SK-N-SH (cell line): ENCODE measurements around the gene NEK6. TPM values are rescaled to one million over a fixed set of nuclear protein-coding genes. Genes with fewer than 3 reads are reported as not detected.

Experiments
- CTCF ChIA-PET: fragments of 300-600, 350-600 bp; formaldehyde crosslinking; extraction: SDS; loops from one replicate; lab custom pipeline; 2021; lab: Yijun Ruan, JAX
- POLR2A ChIA-PET: fragments of 350-600 bp; sonication (Branson Sonifier 250); formaldehyde crosslinking; extraction: SDS; loops from one replicate; lab custom pipeline; 2020; ENCODE audit warnings: antibody characterized with exemption, inconsistent platforms; lab: Yijun Ruan, JAX
- DNase-seq: peaks from one replicate; pipeline ENCODE4 v3.0.0; 2012
- H2AFZ ChIP-seq: fragments of 200-600 bp; sonication (generic); 2 replicates; pipeline ENCODE4 v1.8.1; 2016; ENCODE audit warnings: antibody characterized with exemption, mild to moderate bottlenecking, low read depth
- H3F3A ChIP-seq: fragments of 200-600 bp; sonication (generic); replicated peaks from 2 replicates; pipeline ENCODE3; 2016; ENCODE audit warnings: antibody characterized with exemption, mild to moderate bottlenecking; ENCODE audit not compliant: insufficient read depth
- H3K27ac ChIP-seq, 2 experiments: fragments of 200-500 bp in 1 of 2; fragments of 200-600 bp in 1 of 2; sonication (Bioruptor generic) in 1 of 2; sonication (generic), shearing (Covaris generic) in 1 of 2; 2 replicates each; pipeline versions ENCODE4 v1.5.1 to v1.6.1; 2014 to 2016; ENCODE audit warnings: low read depth in 2 of 2, inconsistent platforms in 1 of 2, low read length in 1 of 2, mild to moderate bottlenecking in 1 of 2, mixed read lengths in 1 of 2
- H3K27me3 ChIP-seq: fragments of 200-600 bp; sonication (generic), shearing (Covaris generic); 2 replicates; pipeline ENCODE4 v1.6.1; 2016; ENCODE audit warnings: mixed run types; ENCODE audit not compliant: insufficient read depth
- H3K36me3 ChIP-seq, 2 experiments: fragments of 200-500 bp in 1 of 2; fragments of 200-600 bp in 1 of 2; sonication (Bioruptor generic) in 1 of 2; sonication (generic) in 1 of 2; replicated peaks in 1 of 2; 2 replicates each; pipeline versions ENCODE3 to v1.5.1; 2014 to 2016; ENCODE audit warnings: low read length in 1 of 2, mild to moderate bottlenecking in 1 of 2; ENCODE audit not compliant: insufficient read depth in 2 of 2, control insufficient read depth in 1 of 2
- H3K4me1 ChIP-seq, 2 experiments: fragments of 200-500 bp in 1 of 2; fragments of 200-600 bp in 1 of 2; sonication (Bioruptor generic) in 1 of 2; sonication (generic), shearing (Covaris generic) in 1 of 2; 2 replicates each; pipeline versions ENCODE4 v1.5.1 to v1.6.1; 2014 to 2016; ENCODE audit warnings: low read depth in 1 of 2, low read length in 1 of 2, mixed run types in 1 of 2; ENCODE audit not compliant: insufficient read depth in 2 of 2, control insufficient read depth in 1 of 2
- H3K4me2 ChIP-seq: fragments of 200-600 bp; sonication (generic), shearing (Covaris generic); 2 replicates; pipeline ENCODE4 v1.6.1; 2017; ENCODE audit warnings: mixed run types
- H3K4me3 ChIP-seq, 2 experiments: fragments of 200-500 bp in 1 of 2; fragments of 200-600 bp in 1 of 2; sonication (Bioruptor generic) in 1 of 2; sonication (generic), shearing (Covaris generic) in 1 of 2; 2 replicates each; pipeline versions ENCODE4 v1.5.1 to v1.8.1; 2014 to 2016; ENCODE audit warnings: low read depth in 2 of 2, inconsistent platforms in 1 of 2, low read length in 1 of 2, mild to moderate bottlenecking in 1 of 2, mixed read lengths in 1 of 2, moderate library complexity in 1 of 2
- H3K79me2 ChIP-seq: fragments of 200-600 bp; sonication (generic); 2 replicates; pipeline ENCODE4 v1.8.1; 2017; ENCODE audit warnings: mild to moderate bottlenecking; ENCODE audit not compliant: insufficient read depth
- H3K9ac ChIP-seq: fragments of 200-600 bp; sonication (generic); 2 replicates; pipeline ENCODE4 v1.6.1; 2017; ENCODE audit warnings: mixed run types
- H3K9me2 ChIP-seq: fragments of 200-600 bp; sonication (generic); 2 replicates; pipeline ENCODE4 v1.6.1; 2017; ENCODE audit warnings: mixed run types
- H3K9me3 ChIP-seq: fragments of 200-600 bp; sonication (generic); 2 replicates; pipeline ENCODE4 v1.6.1; 2017; ENCODE audit warnings: mixed run types, mild to moderate bottlenecking, moderate library complexity
- H4K20me1 ChIP-seq: fragments of 200-600 bp; sonication (generic); 2 replicates; pipeline ENCODE4 v1.6.1; 2017; ENCODE audit warnings: mild to moderate bottlenecking, mixed run types; ENCODE audit not compliant: insufficient read depth
- CHD2 ChIP-seq: fragments of 150-350 bp; IDR thresholded peaks from 2 replicates; pipeline ENCODE4 v1.6.1; 2018; ENCODE audit warnings: low read length; ENCODE audit not compliant: partially characterized antibody
- EZH2phosphoT487 ChIP-seq: fragments of 200-600 bp; sonication (generic); IDR thresholded peaks from 2 replicates; pipeline ENCODE4 v1.6.1; 2017; ENCODE audit warnings: low read depth, mixed run types, mild to moderate bottlenecking, antibody characterized with exemption, moderate library complexity, borderline replicate concordance
- GATA2 ChIP-seq: sonication (generic); formaldehyde crosslinking; IDR thresholded peaks from 2 replicates; pipeline ENCODE4 v1.5.0; 2020; ENCODE audit warnings: mild to moderate bottlenecking, missing genetic modification reagents
- NRF1 ChIP-seq: IDR thresholded peaks from 2 replicates; pipeline ENCODE4 v1.6.1; 2012; ENCODE audit warnings: low read depth, mild to moderate bottlenecking, low read length
- PBX3 ChIP-seq: IDR thresholded peaks from 2 replicates; pipeline ENCODE4; 2012
- SIN3A ChIP-seq: IDR thresholded peaks from 2 replicates; pipeline ENCODE4 v1.6.1; 2012; ENCODE audit warnings: low read depth, mild to moderate bottlenecking, low read length, moderate library complexity, borderline replicate concordance
- SMC3 ChIP-seq: IDR thresholded peaks from 2 replicates; pipeline ENCODE4 v1.6.1; 2012; ENCODE audit warnings: low read depth, low read length, improper control_type of control experiment
- TEAD4 ChIP-seq: IDR thresholded peaks from 2 replicates; pipeline ENCODE4 v1.4.0; 2012; ENCODE audit warnings: mild to moderate bottlenecking, borderline replicate concordance; ENCODE audit not compliant: insufficient read depth
- USF2 ChIP-seq: fragments of 150-350 bp; IDR thresholded peaks from 2 replicates; pipeline ENCODE4 v1.6.1; 2017; ENCODE audit warnings: antibody characterized with exemption, low read length, low read depth, borderline replicate concordance
- YY1 ChIP-seq: IDR thresholded peaks from 2 replicates; pipeline ENCODE4 v1.4.0; 2012; ENCODE audit warnings: low read depth, mild to moderate bottlenecking
- WGBS: methylation state at CpG from one replicate; pipeline ENCODE4 v1.1.6; 2017; ENCODE audit warnings: low lambda C conversion rate; 5-methylcytosine and 5-hydroxymethylcytosine counted together
- polyA plus RNA-seq, 3 experiments: library from polyadenylated mRNA; depleted of rRNA; stranded (reverse); fragments of >200 nt; gene quantifications; 2 replicates each; pipeline ENCODE4 v1.2.3, GENCODE V29; 2012
- TF ChIP-seq, protein P1 (sequence below): IDR thresholded peaks from 2 replicates; pipeline ENCODE4 v1.4.0; 2012; ENCODE audit warnings: low read depth
- TF ChIP-seq, protein P2 (sequence below): IDR thresholded peaks from 2 replicates; pipeline ENCODE4 v1.4.0; 2012; ENCODE audit warnings: low read depth, borderline replicate concordance

The NEK6 gene
- polyA plus RNA-seq, 1 of the 3 experiments (the other 2 are of a cell fraction) = 89.8 TPM

- Histone ChIP-seq H3F3A (no peaks in the 10 kb centered on the region), H3K36me3 (no peaks in the 10 kb centered on the region)
- TF ChIP-seq EZH2phosphoT487 = no peak
- TF ChIP-seq, protein P1, sequence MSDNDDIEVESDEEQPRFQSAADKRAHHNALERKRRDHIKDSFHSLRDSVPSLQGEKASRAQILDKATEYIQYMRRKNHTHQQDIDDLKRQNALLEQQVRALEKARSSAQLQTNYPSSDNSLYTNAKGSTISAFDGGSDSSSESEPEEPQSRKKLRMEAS = no peak
- TF ChIP-seq, all 33 proteins: peak for 0
- Histone ChIP-seq H3K27me3 (no peaks in the 10 kb centered on the region), H3K27ac (no peak overlapping the region), H3K4me2 (no peak overlapping the region), H3K9me2 (no peaks in the 10 kb centered on the region), H4K20me1 (no peaks in the 10 kb centered on the region), H3K4me1 (peaks cover 0 to 5% of the 10 kb centered on the region in 2 experiments; a peak in 2 of 4 replicates), H3K79me2 (no peaks in the 10 kb centered on the region), H3K4me3 (no peak overlapping the region), H3K9me3 (no peaks in the 10 kb centered on the region), H2AFZ (no peak overlapping the region), H3K9ac (no peak overlapping the region)
- ChIA-PET POLR2A (no interaction called here), CTCF (interaction anchor here (1.1 kb wide), 1 partner anchor 89 kb away, joined by 4 read pairs; no protein-coding TSS in a partner anchor)
- WGBS = 81% methylated on average over 15 of the region's 15 CpGs
- no peak for DNase-seq
These were observed 41.8 kb upstream of the NEK6 start for GRCh38 chr9:124215956-124216355.

DNA sequence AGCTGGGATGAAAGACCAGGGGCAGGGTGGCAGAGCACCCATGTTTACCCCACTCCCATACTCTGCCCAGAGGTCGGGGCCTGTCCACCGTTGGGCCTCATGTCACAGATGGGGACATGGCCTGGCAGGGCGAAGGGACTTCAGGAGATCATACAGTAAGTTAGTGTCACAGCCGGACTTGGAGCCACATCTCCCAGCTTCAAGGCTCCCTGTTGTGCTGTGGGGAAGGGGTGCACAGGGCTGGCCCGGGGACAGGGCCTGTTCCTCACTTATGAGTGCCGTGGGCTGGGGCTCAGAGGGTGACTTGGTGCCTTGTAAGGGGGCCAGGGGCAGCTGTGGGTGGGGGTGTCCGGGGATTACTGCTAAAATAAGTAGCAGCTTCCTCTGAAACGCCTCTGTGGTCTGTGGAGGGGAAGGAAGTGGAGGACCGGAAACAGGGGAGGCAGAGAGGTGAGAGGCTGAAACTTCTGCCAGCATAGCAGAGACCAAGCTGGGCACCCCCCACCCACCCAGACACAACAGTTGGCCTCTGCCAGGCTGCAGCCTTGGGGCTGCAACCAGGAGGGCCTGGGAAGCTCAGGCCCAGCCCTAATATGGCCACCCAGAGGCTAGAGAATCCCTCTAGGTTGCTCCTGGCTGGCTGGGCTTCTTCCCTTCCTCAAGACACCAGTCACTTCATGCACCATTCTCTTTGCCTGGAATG, 41.1 kb upstream of the NEK6 start:
- CTCF ChIA-PET = interaction anchor here (1.1 kb wide), 1 partner anchor 90 kb away, joined by 4 read pairs; no protein-coding TSS in a partner anchor

DNA sequence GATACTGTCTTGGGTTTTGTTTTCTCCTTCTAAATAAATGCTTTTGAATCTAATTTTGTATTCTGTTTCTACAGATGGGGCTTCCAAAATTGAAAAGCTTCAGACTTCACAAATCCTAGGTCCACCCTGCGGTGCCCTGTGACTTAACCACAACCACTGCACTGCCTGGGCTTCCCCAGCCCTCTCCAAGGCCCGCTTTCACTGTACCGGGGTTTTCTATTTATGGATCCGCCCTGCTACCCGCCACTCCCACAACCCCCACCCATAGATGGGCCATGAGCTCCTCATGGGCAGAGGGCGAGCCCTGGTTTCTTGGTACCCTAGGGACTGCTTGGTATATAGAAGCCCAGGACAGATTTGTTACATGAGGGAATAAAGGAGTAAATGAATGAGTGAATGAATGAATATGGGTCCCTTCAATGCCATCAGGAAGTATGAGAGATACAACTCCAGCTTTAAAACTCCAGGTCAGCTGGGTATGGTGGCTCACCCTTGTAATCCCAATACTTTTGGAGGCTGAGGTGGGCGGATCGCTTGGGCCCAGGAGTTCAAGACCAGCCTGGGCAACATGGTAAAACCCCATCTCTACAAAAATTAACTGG, 39.8 kb upstream of the NEK6 start:
- CTCF ChIA-PET = interaction anchor here (2.8 kb wide), 1 partner anchor 91 kb away, joined by 8 read pairs; no protein-coding TSS in a partner anchor
- DNase-seq = no peak
- H3K27me3 ChIP-seq = no peaks in the 10 kb centered on the region
- no peaks in the 10 kb centered on the region for H4K20me1 ChIP-seq
- H3K27ac ChIP-seq = no peak overlapping the region
- 88% methylated on average over 8 of the region's 8 CpGs for WGBS
- H3F3A ChIP-seq = no peaks in the 10 kb centered on the region
- H3K9ac ChIP-seq = no peak overlapping the region
- no peaks in the 10 kb centered on the region; a peak in 1 of 4 replicates for H3K4me1 ChIP-seq
- H2AFZ ChIP-seq = no peak overlapping the region
- H3K4me3 ChIP-seq = no peak overlapping the region
- TF ChIP-seq NRF1 = no peak
- no peak for TF ChIP-seq USF2
- no peak for TF ChIP-seq SIN3A
- TF ChIP-seq YY1 = no peak
- no peak for TF ChIP-seq CHD2
- no peak for TF ChIP-seq SMC3
- TF ChIP-seq, protein P2, sequence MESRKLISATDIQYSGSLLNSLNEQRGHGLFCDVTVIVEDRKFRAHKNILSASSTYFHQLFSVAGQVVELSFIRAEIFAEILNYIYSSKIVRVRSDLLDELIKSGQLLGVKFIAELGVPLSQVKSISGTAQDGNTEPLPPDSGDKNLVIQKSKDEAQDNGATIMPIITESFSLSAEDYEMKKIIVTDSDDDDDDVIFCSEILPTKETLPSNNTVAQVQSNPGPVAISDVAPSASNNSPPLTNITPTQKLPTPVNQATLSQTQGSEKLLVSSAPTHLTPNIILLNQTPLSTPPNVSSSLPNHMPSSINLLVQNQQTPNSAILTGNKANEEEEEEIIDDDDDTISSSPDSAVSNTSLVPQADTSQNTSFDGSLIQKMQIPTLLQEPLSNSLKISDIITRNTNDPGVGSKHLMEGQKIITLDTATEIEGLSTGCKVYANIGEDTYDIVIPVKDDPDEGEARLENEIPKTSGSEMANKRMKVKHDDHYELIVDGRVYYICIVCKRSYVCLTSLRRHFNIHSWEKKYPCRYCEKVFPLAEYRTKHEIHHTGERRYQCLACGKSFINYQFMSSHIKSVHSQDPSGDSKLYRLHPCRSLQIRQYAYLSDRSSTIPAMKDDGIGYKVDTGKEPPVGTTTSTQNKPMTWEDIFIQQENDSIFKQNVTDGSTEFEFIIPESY = no peak
- no peak for TF ChIP-seq PBX3
- no peak for TF ChIP-seq GATA2 (CRISPR knock-in tag)
- H3K4me2 ChIP-seq = no peak overlapping the region
- H3K9me3 ChIP-seq = no peaks in the 10 kb centered on the region
- POLR2A ChIA-PET = interaction anchor here (0.7 kb wide), 1 partner anchor 399 kb away, joined by 3 read pairs; no protein-coding TSS in a partner anchor
- no peaks in the 10 kb centered on the region for H3K79me2 ChIP-seq
- H3K36me3 ChIP-seq = no peaks in the 10 kb centered on the region
- no peaks in the 10 kb centered on the region for H3K9me2 ChIP-seq

More for the DNA sequence above, 41.1 kb upstream of the NEK6 start:
- Histone ChIP-seq H4K20me1 (no peaks in the 10 kb centered on the region), H3K9me3 (no peaks in the 10 kb centered on the region), H3K27ac (no peak overlapping the region), H3K4me2 (no peak overlapping the region), H3K4me1 (peaks cover 0 to 5% of the 10 kb centered on the region in 2 experiments; a peak in 2 of 4 replicates), H3K36me3 (no peaks in the 10 kb centered on the region), H3K9ac (no peak overlapping the region), H3K27me3 (no peaks in the 10 kb centered on the region), H3K9me2 (no peaks in the 10 kb centered on the region), H3K79me2 (no peaks in the 10 kb centered on the region), H2AFZ (no peak overlapping the region), H3K4me3 (no peak overlapping the region), H3F3A (no peaks in the 10 kb centered on the region)
- no peak for DNase-seq
- POLR2A ChIA-PET = no interaction called here
- WGBS = 88% methylated on average over 6 of the region's 9 CpGs
- TF ChIP-seq TEAD4 (no peak), NRF1 (no peak)
